Lower leg skin (tissue), 3 donors: ENCODE results near the gene HSDL1.

Source experiments
- CTCF ChIP-seq, 3 donors: fragments of 450-650 bp; IDR thresholded peaks; one replicate each; pipeline ENCODE4 v1.5.1; 2016; ENCODE audit warnings: antibody characterized with exemption in 3 of 3, mild to moderate bottlenecking in 3 of 3, moderate library complexity in 2 of 3
- POLR2A ChIP-seq, 2 donors: fragments of 450-650 bp; IDR thresholded peaks; one replicate each; pipeline ENCODE4 v1.6.1; 2016 to 2017; ENCODE audit warnings: antibody characterized with exemption in 2 of 2, mild to moderate bottlenecking in 1 of 2, moderate library complexity in 1 of 2

GRCh38 chr16:84139628-84140258 lies 5.2 kb downstream of the HSDL1 start:
- TF ChIP-seq CTCF (IDR thresholded peaks at IDR 0.05) (no peak), POLR2A (IDR thresholded peaks at IDR 0.05) (no peak)
